Suppressor macrophage treated with lipopolysaccharide for 4 hours (primary cell): Measurements from ENCODE around the gene DUOXA1.

ENCODE experiments used
- DNase-seq: peaks from one replicate; pipeline ENCODE4 v3.0.0-alpha.2; 2020

The DUOXA1 gene

GRCh38 chr15:45130291-45131000, 767 bp upstream of the DUOXA1 start:
- DNase-seq = no peak

- DNase-seq = no peak
Measured at GRCh38 chr15:45128971-45129639, 574 bp downstream of the DUOXA1 start.

- DNase-seq = peak; percentile 49
Measured at GRCh38 chr15:45126535-45127158, 3.0 kb downstream of the DUOXA1 start.

- no peak for DNase-seq
Measured at GRCh38 chr15:45123397-45123796, 6.3 kb downstream of the DUOXA1 start.

GRCh38 chr15:45122719-45123118, 7.0 kb downstream of the DUOXA1 start:
- no peak for DNase-seq

- peak; percentile 86 for DNase-seq
Measured at GRCh38 chr15:45121706-45122417, 7.8 kb downstream of the DUOXA1 start.

- no peak for DNase-seq
Measured at GRCh38 chr15:45121020-45121419, 8.7 kb downstream of the DUOXA1 start.

- no peak for DNase-seq
Measured at GRCh38 chr15:45120081-45120972, 9.4 kb downstream of the DUOXA1 start.

GRCh38 chr15:45118996-45119395, 10.7 kb downstream of the DUOXA1 start:
- no peak for DNase-seq

GRCh38 chr15:45118131-45118588, 11.5 kb downstream of the DUOXA1 start:
- DNase-seq = peak; percentile 91

GRCh38 chr15:45117308-45118130, 12.2 kb downstream of the DUOXA1 start:
- DNase-seq = no peak

GRCh38 chr15:45116482-45117307, 13.0 kb downstream of the DUOXA1 start:
- no peak for DNase-seq

- DNase-seq = no peak
Measured at GRCh38 chr15:45116006-45116481, 13.6 kb downstream of the DUOXA1 start.

GRCh38 chr15:45115312-45115820, 14.3 kb downstream of the DUOXA1 start:
- no peak for DNase-seq

GRCh38 chr15:45114751-45115085, 15.0 kb downstream of the DUOXA1 start:
- DNase-seq = no peak

GRCh38 chr15:45114076-45114750, 15.5 kb downstream of the DUOXA1 start, which contains the start of the genes DUOX2 and DUOXA2:
Gene DUOX2, minus strand, starts transcription at chr15:45114172. Its CDS starts 761 bp downstream, at chr15:45113411.
Gene DUOXA2, plus strand, starts transcription at chr15:45114326. Its CDS starts 280 bp downstream, at chr15:45114606.
- DNase-seq = no peak

- no peak for DNase-seq
Measured at GRCh38 chr15:45113380-45113990, 16.2 kb downstream of the DUOXA1 start.

- DNase-seq = no peak
Measured at GRCh38 chr15:45112591-45113379, 16.9 kb downstream of the DUOXA1 start.
